Right lobe of liver (tissue), 4 donors: ENCODE data around the gene AP5S1.

Source experiments
- POLR2A ChIP-seq: fragments of 450-650 bp; IDR thresholded peaks from one replicate; pipeline ENCODE4 v1.6.1; 2017; ENCODE audit warnings: antibody characterized with exemption, mild to moderate bottlenecking
- TF ChIP-seq, protein P1 (sequence below), 4 donors: fragments of 200-600 bp in 3 of 4; fragments of 450-650 bp in 1 of 4; IDR thresholded peaks; one replicate each; pipeline versions ENCODE4 v1.5.1 to v1.8.0; 2016 to 2022; ENCODE audit warnings: antibody characterized with exemption in 4 of 4, mild to moderate bottlenecking in 2 of 4
- donor health status: DM: no; HTN: no; CAD: no.
- donor health status: DM: no; HTN: no; CAD: no.
- donor health status: DM: no; HTN: yes; CAD: no.

DNA sequence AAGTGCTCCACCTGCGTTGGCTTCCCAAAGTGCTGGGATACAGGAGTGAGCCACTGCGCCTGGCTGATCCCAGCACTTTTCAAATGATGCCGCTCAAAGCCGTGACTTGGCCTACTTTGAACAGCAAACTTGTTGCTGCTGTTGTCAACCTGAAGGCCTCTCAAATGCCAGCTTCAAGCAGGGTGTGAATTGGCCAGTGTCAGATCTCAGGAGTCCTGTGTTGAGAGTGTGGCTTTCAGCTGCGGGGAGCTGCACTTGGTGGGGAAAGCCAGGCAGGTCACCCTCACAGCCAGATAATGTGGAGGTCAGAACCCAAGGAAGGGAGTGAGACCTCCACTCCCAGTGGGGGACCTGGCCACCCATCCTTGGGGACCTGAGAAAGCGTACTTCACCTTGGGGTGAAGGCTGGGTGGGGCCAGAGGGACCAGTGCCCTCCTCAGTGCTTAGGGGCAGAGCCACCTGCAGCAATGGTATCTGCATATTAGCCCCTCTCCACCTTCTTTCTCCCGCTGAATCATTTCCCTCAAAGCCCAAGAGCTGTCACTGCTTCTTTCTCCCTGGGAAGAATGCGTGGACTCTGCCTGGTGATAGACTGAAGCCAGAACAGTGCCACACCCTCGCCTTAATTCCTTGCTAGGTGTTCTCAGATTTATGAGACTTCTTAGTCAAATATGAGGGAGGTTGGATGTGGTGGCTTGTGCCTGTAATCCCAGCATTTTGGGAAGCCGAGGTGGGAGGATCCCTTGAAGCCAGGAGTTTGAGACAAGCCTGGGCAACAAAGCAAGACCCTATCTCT is 49.7 kb downstream of the AP5S1 start:
- no peak for TF ChIP-seq POLR2A
- TF ChIP-seq, protein P1, sequence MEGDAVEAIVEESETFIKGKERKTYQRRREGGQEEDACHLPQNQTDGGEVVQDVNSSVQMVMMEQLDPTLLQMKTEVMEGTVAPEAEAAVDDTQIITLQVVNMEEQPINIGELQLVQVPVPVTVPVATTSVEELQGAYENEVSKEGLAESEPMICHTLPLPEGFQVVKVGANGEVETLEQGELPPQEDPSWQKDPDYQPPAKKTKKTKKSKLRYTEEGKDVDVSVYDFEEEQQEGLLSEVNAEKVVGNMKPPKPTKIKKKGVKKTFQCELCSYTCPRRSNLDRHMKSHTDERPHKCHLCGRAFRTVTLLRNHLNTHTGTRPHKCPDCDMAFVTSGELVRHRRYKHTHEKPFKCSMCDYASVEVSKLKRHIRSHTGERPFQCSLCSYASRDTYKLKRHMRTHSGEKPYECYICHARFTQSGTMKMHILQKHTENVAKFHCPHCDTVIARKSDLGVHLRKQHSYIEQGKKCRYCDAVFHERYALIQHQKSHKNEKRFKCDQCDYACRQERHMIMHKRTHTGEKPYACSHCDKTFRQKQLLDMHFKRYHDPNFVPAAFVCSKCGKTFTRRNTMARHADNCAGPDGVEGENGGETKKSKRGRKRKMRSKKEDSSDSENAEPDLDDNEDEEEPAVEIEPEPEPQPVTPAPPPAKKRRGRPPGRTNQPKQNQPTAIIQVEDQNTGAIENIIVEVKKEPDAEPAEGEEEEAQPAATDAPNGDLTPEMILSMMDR (IDR thresholded peaks at IDR 0.05): no peak
